HG02973 (cell line): ENCODE data around the gene DHFR2.
A peak's percentile ranks its signal among the peaks of the same experiment; 100 is the strongest.
"Not testable (repeated sequence)": the region's sequence is repeated elsewhere in the genome, so short reads cannot be mapped to it uniquely, and the experiment has no call there.

Experiments used
- ATAC-seq: cut with Tn5 transposase; IDR thresholded peaks from one replicate; pipeline ENCODE4 v1.9.1; 2021; ENCODE audit warnings: moderate library complexity; ENCODE audit not compliant: unreplicated experiment

DHFR2 gene

DNA sequence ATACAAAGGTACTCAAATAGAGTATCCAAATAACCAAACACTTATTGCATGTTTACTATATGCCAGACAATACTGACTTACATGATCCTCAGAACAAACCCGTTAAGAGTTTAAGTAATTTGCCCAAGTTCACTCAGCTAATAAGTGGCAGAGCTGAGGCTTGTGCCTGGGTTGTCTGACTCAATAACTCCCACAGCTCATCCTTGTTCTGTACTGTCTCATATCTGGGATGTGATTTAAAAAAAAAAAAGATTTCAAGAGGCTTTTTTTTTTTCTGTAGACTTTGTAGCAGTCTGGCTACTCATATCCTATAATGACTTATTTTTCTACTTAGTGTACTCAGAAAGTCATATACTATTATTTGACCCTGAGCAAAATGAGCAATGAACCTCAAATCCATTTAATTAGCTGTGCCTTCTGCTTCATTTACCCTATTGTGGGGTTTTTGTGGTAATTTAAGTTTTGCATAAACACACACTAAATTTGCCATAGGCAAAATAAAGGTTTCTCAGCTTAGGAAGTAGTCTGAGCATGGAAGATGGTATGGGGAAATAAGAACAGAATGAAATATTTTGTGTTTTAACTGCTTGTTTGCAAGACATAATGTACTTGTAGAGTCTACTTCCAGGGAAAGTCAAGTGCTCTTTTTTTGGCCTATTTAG is 3.2 kb upstream of the DHFR2 start:
- no peak for ATAC-seq

DNA sequence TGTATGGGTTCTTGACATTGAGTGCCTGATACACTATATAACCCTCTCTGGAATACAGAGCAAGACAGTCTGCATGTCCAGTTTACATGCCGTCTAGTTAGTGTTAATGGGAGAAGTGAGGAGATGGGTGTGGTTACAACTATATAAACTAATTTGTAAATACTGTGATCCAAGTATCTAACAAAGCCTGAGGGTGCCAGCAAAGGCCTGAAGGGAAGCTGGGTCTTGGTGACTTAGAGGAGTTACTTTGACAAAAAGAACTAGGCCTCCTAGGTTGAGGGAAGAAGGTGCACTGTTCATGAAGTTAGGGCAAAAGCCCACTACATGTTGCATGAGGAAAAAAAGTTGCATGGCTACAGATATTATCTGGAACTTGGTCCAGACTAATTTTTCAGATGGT is 2.4 kb upstream of the DHFR2 start:
- ATAC-seq, result no peak

DNA sequence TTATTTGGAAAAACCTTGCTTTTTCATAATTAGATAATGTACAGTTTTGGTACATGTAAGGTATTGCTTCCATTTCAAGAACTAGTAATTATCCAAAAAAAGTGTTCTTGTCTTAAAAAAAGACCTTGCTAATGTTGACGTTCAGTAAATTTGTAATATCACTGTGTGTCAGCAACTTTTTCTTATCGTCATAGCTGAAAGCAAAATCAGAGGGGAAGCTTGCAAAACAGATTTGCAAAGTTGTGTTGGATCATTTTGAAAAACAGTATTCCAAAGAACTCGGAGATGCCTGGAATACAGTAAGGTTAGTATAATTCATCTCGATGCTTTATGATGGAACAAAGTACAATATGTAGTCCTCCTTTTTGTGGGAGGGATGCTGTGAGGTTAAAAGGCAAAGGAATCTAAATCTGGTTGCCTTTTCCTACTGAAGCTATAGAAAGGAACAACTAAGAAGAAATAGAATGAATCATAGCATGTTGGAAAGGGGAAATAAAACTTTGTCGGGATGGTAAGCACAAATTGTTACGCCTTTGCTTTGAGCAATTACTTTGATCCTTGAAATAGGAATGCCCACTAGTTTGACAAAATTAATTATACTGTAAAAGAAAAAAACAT is 1.6 kb upstream of the DHFR2 start:
- no peak for ATAC-seq

DNA sequence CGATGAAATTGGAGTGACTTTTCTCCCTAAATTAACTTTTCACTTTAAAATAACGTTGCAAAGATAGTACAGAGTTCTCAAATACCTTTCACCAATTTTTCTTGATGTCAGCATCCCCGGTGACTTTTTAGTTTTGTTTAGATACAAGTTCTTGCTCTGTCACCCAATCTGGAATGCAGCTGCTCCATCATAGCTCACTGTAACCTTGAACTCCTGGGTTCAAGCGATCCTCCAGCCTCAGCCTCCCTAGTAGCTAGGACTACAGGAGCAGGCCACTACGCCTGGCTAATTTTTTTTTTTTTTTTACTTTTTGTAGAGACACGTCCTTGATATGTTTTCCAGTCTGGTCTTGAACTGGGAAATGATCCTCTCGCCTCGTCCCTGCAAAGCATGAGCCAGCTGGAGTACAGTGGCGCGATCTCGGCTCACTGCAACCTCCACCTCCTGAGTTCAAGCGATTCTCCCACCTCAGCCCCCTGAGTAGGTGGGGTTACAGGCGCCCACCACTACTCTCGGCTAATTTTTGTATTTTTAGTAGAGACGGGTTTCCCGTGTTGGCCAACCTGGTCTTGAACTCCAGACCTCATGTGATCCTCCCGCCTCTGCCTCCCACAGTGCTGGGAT is 892 bp upstream of the DHFR2 start:
- ATAC-seq, result no peak

DNA sequence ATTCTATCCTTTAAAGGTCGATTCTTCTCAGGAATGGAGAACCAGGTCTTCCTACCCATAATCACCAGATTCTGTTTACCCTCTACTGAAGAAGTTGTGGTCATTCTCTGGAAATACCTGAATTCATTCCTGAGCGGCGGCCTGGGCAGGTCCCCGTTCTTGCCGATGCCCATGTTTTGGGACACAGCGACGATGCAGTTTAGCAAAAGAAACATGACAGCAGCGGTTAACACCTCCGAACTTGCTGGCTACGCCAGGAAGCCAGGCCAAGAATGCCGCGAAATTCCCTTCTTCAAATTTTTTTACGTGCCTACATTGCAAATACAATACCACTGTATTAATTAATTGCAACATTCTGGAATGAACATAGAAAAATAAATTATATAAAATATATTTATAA is 1.4 kb downstream of the DHFR2 start:
- ATAC-seq, result no peak

DNA sequence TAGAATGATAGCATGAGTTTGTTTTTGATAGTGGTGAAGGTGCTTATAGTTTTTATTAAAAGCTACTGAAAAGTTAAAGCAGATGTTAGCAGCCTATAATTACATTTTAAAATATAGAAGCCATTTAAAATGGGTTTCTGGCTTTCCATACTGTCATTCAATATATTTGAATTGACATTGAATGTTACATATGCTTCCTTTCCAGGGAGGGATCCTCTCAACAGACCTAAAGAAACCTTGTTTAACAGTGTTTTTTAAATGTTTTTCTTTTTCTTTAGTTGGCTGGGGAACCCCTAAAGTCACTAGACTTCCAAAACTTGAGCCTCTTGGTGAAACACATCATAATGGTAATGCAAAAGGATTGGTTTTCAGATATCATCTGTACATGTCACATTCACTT is 12.2 kb downstream of the DHFR2 start:
- no peak for ATAC-seq

DNA sequence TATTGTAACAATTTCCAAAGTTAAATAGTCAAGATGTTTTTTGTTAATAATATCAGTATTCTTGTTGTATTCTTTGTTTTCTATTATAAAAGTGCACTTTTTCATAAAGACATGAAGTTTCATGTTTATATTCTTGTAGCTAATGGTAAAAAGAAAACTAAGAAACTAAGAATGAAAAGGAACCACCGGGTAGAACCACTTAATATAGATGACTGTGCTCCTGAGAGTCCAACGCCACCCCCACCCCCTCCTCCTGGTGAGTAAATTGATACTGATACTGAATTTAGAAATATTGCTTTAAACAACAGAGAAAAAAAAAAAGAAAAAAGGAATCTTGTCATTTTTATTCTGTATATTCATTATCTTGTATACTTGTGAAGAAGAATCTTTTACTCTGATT is 13.4 kb downstream of the DHFR2 start:
- ATAC-seq, result no peak

DNA sequence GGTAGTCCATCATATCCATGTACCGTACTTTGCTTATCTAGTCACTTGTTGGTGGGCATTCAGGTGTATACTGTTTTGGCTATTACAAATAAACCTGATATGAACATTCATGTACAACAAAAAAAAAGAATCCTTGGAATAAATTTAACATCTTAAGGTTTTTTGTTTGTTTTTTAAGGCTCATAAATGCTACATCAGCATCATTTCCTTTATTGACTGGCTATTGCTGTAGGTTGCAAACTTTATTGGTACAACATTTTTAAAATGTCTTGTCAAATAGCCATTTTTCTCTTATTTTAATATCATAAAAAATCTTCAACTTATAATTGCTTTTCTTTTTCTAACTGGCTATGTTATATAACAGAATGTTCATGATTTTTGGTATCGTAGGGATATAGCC is 16.2 kb downstream of the DHFR2 start:
- no peak for ATAC-seq

DNA sequence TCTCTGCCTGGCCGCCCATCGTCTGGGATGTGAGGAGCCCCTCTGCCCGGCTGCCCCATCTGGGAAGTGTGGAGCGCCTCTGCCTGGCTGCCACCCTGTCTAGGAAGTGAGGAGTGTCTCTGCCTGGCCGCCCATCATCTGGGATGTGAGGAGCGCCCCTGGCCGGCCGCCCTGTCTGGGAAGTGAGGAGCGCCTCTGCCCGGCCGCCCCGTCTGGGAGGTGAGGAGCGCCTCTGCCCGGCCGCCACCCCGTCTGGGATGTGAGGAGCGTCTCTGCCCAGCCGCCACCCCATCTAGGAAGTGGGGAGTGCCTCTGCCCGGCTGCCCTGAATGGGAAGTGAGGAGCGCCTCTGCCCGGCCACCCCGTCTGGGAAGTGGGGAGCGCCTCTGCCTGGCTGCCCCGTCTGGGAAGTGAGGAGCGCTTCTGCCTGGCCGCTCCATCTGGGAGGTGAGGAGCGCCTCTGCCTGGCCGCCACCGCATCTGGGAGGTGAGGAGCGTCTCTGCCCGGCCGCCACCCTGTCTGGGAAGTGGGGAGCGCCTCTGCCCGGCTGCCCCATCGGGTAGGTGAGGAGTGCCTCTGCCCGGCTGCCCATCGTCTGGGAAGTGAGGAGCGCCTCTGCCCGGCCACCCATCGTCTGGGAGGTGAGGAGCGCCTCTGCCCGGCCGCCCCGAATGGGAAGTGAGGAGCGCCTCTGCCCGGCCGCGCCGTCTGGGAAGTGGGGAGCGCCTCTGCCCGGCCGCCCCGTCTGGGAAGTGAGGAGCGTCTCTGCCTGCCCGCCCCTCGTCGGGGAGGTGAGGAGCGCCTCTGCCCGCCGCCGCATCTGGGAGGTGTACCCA is 18.4 kb downstream of the DHFR2 start:
- not testable (repeated sequence) for ATAC-seq

DNA sequence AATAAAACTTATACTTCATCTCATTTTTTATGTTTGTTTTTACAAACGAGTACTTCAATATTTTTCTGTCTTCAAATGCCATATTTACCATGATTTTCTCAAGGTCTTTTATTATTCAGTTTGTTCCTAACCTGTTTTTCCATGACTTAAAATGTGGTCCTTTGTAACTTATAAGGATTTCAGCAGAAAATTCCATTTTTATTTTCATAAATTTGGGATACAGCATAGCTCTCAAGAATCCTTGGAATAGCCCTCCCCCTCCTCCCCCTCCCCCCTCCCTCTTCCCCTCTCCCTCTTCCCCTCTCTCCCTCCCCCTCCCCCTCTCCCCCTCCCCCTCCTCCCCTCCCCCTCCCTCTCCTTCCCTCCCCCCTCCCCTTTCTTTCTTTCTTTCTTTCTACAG is 19.4 kb downstream of the DHFR2 start:
- no peak for ATAC-seq

DNA sequence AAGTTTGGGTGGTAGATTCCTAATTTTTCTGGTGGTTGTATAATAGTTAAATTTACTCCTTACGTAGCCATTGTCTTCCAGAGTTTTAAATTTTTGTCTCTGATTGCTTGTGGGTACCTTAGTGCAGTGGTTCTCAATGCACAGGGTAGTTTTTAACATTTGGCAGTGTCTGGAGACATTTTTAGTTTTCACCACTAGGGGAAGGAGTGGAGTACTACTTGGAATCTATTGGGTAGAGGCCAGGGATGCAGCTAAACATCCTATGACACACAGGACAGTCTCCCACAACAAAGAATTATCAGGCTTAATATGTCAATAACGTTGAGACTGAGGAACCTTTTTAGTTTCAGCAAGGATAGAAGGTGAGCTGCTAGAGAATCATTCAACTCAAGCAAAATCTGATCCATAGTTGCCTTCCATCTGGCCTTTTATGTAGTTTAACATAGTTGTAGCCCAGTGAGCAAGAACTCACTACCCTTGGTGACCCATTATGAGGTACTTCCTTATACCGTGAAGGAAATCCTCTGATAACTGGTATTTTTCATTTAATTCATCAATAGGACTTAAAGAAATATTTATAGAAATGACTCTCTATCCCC is 25.7 kb downstream of the DHFR2 start:
- peak; percentile 84 for ATAC-seq

DNA sequence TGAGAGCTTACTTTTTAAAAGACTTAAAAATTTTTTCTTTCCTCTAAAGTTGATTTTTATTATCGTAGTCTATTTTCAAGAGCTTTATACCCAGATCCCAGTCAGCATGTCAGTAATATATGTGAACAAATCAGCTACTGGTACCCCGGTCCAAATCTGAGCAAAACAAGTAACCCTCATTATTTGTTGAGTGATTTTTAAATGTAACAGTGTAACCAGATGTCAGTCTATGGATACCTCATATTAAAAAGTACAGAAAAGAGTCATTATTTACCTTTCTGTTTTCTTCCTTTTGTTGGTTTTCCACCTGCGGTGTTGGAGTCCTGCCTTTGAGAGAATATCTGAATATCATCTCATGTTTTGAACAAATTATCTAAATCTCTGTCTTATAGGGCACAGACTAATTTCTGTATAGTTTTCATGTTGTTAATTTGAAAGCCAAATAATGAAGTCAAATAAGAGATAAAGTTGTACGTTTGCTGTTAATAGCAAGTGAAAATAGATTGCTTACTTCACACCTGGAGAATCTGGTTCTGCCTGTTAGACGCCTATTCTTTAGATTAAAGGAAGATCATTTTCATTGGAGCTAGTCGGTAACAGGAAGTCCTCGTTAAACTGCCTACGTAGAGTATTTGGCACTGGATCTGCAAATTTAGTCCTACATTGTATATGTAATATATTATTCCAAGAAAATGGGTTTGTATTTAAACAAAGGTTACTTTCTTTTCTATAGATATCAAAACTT is 34.5 kb downstream of the DHFR2 start, which contains the start of gene STX19:
TSS of gene STX19 (minus strand) at position 505 of the 745 bp plus-strand sequence. CDS start 13,328 bp downstream, outside the sequence.
- no peak for ATAC-seq

DNA sequence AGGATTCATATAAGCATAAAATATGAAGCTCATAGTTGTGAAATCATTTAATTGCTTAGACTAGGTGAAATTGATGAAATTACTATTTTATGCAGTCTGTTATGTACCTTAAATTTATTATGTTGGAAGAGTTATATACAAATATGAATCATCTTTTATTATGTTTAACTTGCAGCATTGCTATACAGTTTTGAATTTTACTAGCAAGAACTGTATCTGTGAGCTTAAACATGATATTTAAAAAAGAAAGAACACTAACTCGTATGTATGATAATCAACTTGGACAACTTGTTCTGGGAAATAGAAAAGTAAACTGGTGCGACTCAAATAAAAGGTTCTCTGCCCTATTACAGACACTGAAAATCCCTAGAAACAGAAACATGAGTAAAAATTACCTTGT is 36.1 kb downstream of the DHFR2 start:
- no peak for ATAC-seq

DNA sequence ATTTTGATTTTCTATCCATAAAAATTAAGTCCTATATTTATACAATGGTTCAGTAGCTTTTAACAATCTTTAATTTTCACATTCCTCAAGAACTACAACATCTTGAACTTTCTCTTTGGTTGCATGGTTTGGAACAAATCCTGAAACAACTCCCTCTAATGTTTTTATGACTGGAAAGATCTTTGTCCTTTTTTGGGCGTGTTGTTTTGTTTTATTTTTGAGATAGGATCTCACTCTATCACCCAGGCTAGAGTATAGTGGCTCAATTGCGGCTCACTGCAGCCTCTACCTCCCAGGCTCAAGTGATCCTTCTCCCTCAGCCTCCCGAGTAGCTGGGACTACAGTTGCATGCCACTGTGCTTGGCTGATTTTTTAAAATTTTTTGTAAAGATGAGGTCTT is 38.3 kb downstream of the DHFR2 start:
- ATAC-seq, result no peak

DNA sequence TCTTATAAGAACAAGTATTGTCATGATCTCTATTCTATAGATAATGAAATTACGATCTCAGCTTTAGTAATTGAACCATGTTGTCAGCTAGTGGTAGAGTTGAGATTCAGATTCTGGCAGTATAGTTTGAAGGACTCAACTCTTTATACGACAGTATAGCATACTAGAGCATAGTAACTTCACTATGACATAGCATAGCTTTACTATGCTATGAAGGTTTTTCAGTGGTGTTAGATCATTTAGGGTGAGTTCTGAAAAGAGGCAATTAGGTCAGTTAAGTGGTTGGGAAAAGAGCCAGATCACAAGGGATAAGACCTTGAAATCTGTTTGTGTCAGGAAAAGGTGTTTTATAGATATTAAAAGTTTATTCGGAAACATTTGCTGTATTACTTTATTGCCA is 42.4 kb downstream of the DHFR2 start:
- no peak for ATAC-seq

DNA sequence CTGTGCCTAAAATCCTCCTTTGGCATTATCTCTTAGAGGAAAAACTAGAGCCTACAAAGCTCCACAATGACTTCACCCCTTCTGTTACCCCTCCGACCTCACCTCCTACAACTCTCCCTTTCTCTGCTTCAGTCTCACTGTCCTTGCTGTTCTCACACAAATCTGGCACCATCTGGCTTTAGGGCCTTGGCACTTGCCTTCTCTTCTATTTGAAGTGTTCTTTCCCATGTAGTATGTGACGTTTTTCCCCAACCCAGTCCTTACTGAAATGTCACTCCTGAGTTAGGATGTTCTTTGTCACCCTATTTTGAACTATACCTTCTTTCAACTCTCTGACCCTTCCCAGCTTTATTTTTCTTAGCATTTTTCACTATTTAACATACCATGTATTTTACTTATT is 43.1 kb downstream of the DHFR2 start:
- ATAC-seq, result no peak

DNA sequence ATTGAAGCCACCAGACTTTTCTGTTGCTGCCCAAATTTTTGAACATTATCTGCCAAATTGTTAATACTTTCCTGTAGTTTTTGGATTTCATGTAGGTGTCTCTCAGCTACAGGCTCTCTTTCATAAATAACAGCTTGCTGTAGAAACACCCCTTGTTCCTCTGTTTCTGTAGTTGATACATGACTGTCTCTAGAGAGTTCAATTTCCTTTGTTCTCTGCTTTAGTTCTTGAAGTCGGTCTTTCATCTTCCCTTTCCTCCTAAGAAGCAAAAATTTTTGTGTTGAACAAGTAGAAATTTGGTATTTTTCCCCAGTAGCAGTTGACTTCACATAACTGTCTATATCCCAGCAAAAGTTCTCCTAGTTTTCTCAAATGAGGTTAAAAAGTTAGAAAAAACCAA is 47.7 kb downstream of the DHFR2 start:
- no peak for ATAC-seq

DNA sequence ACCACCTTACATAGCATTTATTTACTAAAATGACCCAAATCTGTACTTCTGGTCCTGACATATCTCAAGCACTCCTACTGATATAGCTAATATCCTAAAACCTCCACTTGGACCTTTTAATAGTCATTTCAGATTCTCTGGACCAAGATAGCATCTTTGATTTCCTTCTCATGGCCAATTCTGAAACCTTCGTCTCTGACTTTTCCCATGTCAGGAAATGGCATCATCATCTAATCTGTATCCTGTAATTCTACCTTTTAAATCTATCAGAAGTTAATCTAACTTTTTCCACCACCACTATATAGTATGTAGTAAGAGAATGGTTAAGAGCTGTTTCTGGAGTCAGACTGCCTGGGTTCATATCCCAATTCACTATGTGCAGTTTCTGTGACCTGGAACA is 50.5 kb downstream of the DHFR2 start:
- no peak for ATAC-seq

DNA sequence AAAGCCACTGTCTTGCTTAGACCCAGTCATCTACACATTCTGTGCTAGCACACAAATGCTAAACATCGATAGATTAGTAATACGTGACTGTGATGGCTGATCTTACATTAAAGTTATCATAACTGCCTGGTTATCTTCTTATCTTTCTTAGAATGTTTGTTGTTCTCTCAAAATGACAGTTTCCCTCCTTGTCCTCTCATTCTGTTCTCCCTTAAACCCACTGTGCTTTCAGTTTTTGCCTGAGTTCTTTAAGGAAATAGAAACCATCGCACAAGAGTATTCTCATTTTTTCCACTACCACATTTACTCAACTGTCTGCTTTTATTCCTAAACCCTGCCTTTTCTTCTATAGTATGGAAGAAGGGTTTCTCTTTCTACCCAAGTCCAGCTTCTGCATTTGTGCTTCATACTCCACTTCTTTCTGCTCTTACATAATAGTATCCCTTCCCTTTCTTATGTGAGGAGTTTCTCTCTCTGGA is 51.4 kb downstream of the DHFR2 start:
- no peak for ATAC-seq

DNA sequence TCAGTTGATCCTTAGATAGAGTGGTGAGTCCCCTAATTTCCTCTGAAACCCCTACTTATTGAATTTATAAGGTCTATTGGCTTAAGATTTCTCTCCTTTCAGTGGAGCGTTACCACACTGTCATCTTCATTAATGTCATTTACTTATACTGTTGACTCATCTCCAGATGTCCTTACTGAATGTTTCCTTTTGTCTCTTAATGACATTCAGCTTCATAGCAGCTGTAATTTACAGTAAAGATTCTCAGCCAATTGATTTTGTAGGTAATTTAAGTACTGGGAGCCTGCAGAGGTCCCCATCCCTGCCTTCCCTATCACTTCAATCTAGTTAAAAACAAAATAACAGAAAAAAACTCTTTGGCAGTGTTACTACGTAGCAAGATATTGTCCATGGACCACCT is 53.1 kb downstream of the DHFR2 start:
- no peak for ATAC-seq
